ENCODE data around the gene HNRNPA3. TPM values are rescaled to one million over a fixed set of nuclear protein-coding genes. Genes with fewer than 3 reads are reported as not detected.

Gene HNRNPA3
- total RNA-seq, 1 experiment from 2014 or later: 234 TPM

GRCh38 chr2:177270531-177270930 is 57.9 kb downstream of the HNRNPA3 start:
- peaks cover 18% of the 10 kb centered on the region for H3K36me3 Mint-ChIP-seq (ENCODE audit: insufficient read depth, unreplicated experiment)

GRCh38 chr2:177271981-177272666 is 59.5 kb downstream of the HNRNPA3 start:
- CTCF ChIA-PET: interaction anchor here (1.3 kb wide), 1 partner anchor 10 kb away, joined by 3 read pairs; no protein-coding TSS in a partner anchor
- H3K4me3 Mint-ChIP-seq (ENCODE audit: low read depth, unreplicated experiment): no peak overlapping the region
- BruUV-seq (replicated peaks): no TSS peak

More at GRCh38 chr2:177270531-177270930, 57.9 kb downstream of the HNRNPA3 start:
- no peak overlapping the region for H3K27ac Mint-ChIP-seq (ENCODE audit: unreplicated experiment)
- H3K27me3 Mint-ChIP-seq (ENCODE audit: unreplicated experiment): no peaks in the 10 kb centered on the region
- no TSS peak for BruUV-seq (replicated peaks)
- TF ChIP-seq CTCF (IDR thresholded peaks at IDR 0.05; ENCODE audit: unreplicated experiment): no peak
- no peak overlapping the region for H3K4me3 Mint-ChIP-seq (ENCODE audit: low read depth, unreplicated experiment)
- intact Hi-C loops (cut with micrococcal nuclease; ENCODE audit: unreplicated experiment): no loop called here
- DNase-seq: no peak
- CTCF ChIA-PET: interaction anchor here (0.6 kb wide), 1 partner anchor 36 kb away, joined by 3 read pairs; no protein-coding TSS in a partner anchor
- H3K4me1 Mint-ChIP-seq (ENCODE audit: low read depth, unreplicated experiment): peaks cover 48% of the 10 kb centered on the region
- no peaks in the 10 kb centered on the region for H3K9me3 Mint-ChIP-seq (ENCODE audit: low read depth, unreplicated experiment)

GRCh38 chr2:177272765-177273164 is 60.2 kb downstream of the HNRNPA3 start:
- Mint-ChIP-seq H3K27ac (ENCODE audit: unreplicated experiment) (no peak overlapping the region), H3K36me3 (ENCODE audit: insufficient read depth, unreplicated experiment) (peaks cover under 1% of the 10 kb centered on the region), H3K9me3 (ENCODE audit: low read depth, unreplicated experiment) (no peaks in the 10 kb centered on the region), H3K27me3 (ENCODE audit: unreplicated experiment) (no peaks in the 10 kb centered on the region), H3K4me1 (ENCODE audit: low read depth, unreplicated experiment) (peaks cover 27% of the 10 kb centered on the region), H3K4me3 (ENCODE audit: low read depth, unreplicated experiment) (no peak overlapping the region)
- no peak for DNase-seq
- intact Hi-C loops (cut with micrococcal nuclease; ENCODE audit: unreplicated experiment): no loop called here
- CTCF ChIA-PET: interaction anchor here (1.3 kb wide), 1 partner anchor 9 kb away, joined by 3 read pairs; no protein-coding TSS in a partner anchor
- no peak for TF ChIP-seq CTCF (IDR thresholded peaks at IDR 0.05; ENCODE audit: unreplicated experiment)
- no TSS peak for BruUV-seq (replicated peaks)

More at GRCh38 chr2:177271981-177272666, 59.5 kb downstream of the HNRNPA3 start:
- no peak for DNase-seq
- Mint-ChIP-seq H3K9me3 (ENCODE audit: low read depth, unreplicated experiment) (no peaks in the 10 kb centered on the region), H3K27ac (ENCODE audit: unreplicated experiment) (no peak overlapping the region), H3K36me3 (ENCODE audit: insufficient read depth, unreplicated experiment) (peaks cover 4% of the 10 kb centered on the region), H3K4me1 (ENCODE audit: low read depth, unreplicated experiment) (peaks cover 34% of the 10 kb centered on the region), H3K27me3 (ENCODE audit: unreplicated experiment) (no peaks in the 10 kb centered on the region)
- intact Hi-C loops (cut with micrococcal nuclease; ENCODE audit: unreplicated experiment): no loop called here
- no peak for TF ChIP-seq CTCF (IDR thresholded peaks at IDR 0.05; ENCODE audit: unreplicated experiment)

GRCh38 chr2:177273408-177273807 is 60.8 kb downstream of the HNRNPA3 start:
- Mint-ChIP-seq H3K4me3 (ENCODE audit: low read depth, unreplicated experiment) (no peak overlapping the region), H3K27me3 (ENCODE audit: unreplicated experiment) (no peaks in the 10 kb centered on the region), H3K9me3 (ENCODE audit: low read depth, unreplicated experiment) (no peaks in the 10 kb centered on the region), H3K36me3 (ENCODE audit: insufficient read depth, unreplicated experiment) (no peaks in the 10 kb centered on the region), H3K27ac (ENCODE audit: unreplicated experiment) (no peak overlapping the region), H3K4me1 (ENCODE audit: low read depth, unreplicated experiment) (peaks cover 22% of the 10 kb centered on the region)
- CTCF ChIA-PET: no interaction called here
- intact Hi-C loops (cut with micrococcal nuclease; ENCODE audit: unreplicated experiment): no loop called here
- DNase-seq: no peak
- no TSS peak for BruUV-seq (replicated peaks)
- TF ChIP-seq CTCF (IDR thresholded peaks at IDR 0.05; ENCODE audit: unreplicated experiment): no peak

Small RNA genes lying within 50 kb of the gene (microRNA-seq; reads per million reads assigned to microRNA genes)
- gene MIR3128: not detected

Other genes starting within 250 kb of the HNRNPA3 start
- 118 and 128 TPM in 2 replicates for gene NFE2L2, start 51.9 kb downstream of the HNRNPA3 start, total RNA-seq (2022)
- 55.2 and 69.9 TPM in 2 replicates for gene AGPS, start 180.0 kb downstream of the HNRNPA3 start, total RNA-seq (2022)

All from Calu3 (cell line).